ENCODE data around the gene FYCO1.

FYCO1 gene

DNA sequence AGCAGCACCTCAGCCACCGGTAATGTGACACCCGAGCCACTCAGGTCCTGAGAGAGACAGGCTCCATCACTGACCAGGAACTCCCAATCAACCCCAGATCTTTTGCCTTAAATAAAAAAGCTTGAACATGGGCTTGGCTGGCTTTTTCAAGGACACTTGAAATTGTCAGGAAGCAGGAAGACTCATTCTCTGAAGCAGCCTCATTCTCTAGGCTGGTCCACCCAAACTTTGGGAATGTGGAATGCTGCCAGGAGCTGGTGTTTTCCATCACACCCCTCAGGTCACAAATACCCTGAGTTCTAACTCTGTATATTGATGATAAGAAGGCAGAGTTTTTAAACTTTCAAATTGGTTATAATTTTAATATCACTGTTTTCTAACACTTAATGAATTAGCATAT, 35.3 kb downstream of the FYCO1 start:
- DNase-seq, result no peak

DNA sequence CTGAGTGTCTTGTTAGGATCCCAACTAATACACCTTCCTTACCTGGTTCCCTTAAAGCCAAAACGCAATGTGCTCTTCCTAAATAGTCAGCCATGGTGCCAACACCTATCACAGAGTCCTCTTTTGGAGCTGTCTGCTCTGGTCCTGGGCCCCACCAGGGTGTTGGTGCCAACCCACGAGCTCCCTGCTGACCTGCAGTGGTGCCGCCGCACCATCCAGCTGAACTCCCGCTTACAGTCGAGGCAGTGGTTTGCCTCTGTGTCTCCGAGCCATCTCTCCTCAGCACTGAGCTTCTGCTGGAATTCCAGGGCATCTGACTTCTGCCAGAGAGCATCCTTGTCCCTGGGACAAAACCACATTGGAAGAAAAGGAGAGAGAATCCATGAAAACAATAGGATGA, 36.4 kb downstream of the FYCO1 start:
- no peak for DNase-seq

DNA sequence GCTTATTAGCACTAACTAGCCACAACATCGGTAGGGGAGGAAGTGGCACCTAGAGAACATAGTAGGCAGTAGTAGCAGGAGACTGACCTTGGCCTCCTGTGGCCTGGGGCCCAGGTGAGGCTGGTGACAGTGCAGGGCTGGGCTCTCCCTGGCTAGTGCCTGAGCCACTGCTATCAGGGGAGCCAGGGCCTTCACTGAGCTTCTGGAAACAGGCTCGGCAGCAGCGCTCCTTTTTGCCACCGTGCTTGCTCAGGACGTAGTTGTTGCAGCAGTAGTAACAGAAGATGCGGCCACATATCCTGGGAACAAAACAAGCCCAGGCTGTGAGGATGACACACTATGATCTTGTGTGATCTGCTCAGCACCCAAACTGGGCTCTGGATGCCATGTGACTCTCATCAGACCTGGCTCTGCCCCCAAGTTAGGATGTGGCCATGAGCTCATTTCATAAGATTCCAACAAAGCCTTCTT, 37.3 kb downstream of the FYCO1 start:
- DNase-seq, result no peak

GRCh38 chr3:45957586-45957985, 38.0 kb downstream of the FYCO1 start:
- no peak for DNase-seq

- DNase-seq, result no peak
Measured at GRCh38 chr3:45955706-45956105, 39.9 kb downstream of the FYCO1 start.

DNA sequence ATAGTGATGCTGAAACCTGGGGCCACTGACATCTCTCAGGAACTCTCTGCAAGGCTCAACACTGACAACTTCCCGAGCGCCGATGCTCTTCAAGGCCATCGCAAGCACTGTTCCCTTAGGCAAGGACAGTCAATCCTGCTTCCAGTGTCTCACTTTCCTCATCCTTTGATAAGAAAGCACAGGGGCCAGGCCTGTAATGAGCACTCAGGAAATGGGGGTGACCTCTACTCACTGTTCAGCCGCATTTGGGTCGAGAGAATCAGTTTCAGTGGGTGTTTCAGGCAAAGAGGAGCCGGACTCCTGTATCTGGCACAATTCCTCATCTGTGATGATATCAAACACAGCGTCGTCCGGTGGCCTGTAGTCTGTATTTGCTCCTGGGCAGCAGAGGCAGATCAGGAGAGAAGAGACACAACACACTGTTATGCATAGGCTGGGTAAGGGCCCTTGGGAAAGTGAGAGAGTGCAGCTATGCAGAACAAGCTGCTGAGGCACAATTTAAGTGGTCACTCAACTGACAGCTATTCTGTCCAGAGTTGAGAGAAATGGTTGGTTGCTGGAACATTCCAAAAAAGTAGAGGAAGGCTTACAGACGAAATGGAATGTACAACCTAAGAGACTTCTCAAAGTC, 40.5 kb downstream of the FYCO1 start:
- no peak for DNase-seq

DNA sequence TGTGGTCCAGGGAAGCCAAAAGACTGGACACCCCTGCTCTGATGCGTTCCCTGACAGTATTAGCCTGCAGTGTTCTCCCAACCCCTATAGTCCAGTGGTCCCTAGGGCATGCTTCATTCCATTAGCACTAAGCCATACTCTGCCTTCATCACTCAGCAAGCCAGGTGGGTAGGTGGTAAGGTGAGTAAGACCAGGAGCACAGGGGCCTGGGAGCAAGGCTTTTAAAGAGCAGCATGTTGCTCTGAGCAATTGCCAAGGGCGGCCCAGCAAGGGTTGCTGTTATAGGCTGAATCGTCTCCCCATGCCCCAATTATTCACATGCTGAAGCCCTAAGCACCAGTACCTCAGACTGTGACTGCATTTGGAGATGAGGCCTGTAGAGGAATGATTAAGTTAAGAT, 41.3 kb downstream of the FYCO1 start:
- DNase-seq, result no peak

DNA sequence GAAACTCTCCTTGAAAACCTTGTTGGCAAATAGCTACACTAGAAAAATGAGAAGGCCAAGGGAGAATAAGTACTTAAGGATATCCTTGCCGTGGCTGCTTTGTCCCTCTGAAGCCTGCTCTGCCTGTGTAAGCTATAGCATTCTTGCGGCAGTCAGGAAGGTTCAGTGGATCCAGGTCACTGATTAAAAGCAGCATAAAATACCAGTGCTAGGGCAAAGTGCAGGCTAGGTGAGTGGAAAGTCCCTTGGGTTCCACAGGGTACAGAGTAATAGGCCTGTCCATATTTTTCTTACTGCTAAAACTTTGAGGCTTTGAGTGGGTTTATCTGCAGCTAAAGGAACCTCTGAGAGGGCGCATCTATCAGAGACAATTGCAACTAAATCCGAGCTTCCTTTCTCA, 42.1 kb downstream of the FYCO1 start:
- no peak for DNase-seq

GRCh38 chr3:45952456-45952855, 43.2 kb downstream of the FYCO1 start:
- DNase-seq, result no peak

- DNase-seq, result no peak
Measured at GRCh38 chr3:45951946-45952345, 43.7 kb downstream of the FYCO1 start.

- DNase-seq, result peak; percentile 23
Measured at GRCh38 chr3:45950686-45951600, 44.7 kb downstream of the FYCO1 start.

DNA sequence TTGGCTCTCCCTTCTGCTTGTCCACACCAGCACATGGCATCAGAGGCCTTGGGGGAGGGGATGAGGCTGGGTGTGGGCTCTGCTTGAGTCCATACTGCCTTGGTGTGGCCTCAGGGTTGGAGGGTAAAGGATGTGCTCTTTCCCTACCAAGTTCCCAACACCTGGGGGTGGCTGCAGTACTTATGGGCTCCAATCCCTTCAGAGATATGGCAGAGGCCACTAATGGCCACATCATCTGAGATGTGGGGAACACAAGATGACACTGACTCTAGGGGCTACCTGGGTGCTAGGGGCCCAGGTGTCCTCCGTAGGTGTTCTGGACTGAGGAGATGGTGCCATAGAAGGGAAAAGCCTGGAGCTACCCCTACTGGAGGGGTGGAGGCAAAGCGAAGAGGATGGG, 45.5 kb downstream of the FYCO1 start:
- no peak for DNase-seq

DNA sequence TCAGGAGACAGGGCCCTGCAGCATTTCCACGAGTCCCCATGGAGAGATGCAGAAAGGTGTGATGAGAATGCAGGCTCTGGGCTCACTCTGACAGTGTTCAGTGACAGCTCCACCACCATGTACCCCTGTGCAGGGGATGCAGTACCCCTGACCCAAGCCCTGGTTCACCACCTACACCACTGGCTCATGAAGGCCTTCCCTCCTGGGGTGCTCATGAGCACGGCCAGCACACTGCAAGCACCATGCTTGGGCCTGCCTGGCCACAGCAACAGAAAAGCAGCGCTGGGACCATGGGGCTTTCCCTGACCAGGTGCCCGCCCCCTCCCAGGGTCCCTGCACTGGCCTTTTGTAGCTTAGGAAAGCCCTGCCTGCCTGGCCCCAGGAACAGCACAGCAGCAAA, 46.2 kb downstream of the FYCO1 start:
- DNase-seq, result no peak

DNA sequence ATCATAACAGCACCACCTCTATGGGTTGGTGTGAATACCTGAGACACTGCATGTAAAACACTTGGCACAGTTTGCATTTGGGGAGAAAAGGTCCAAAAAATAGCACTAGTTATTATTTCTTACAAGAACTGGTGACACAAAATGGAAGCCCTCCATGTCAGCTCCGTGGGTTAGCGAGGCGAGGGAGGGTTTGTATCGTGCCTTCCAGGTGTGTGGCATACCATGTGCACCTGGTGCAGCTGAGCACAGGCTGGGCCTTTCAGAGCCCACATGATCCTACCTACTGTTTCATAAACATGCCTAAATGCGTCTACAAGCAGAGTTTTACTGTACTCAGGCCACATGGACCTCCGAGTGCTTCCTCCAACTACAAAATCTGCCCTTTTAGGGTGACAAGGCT, 46.7 kb downstream of the FYCO1 start:
- no peak for DNase-seq

- no peak for DNase-seq
Measured at GRCh38 chr3:45948311-45948781, 47.3 kb downstream of the FYCO1 start.

DNA sequence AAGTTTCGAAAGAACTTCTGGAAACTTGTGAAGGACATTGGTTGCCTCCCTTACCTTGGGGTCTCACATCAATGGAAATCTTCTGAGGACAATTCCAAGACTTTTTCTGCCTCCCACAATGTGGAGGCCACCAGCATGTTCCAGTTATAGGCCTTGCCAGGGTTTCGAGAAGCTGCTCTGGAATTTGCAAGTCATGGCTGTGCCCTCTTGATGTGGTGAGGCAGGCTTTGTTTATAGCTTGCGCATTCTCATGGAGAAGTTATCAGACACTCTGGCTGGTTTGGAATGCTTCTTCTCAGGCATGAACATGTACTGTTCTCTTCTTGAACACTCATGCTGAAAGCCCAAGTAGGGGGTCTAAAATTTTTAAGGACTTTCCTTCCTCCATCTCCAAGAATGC, 48.3 kb downstream of the FYCO1 start:
- DNase-seq, result no peak

DNA sequence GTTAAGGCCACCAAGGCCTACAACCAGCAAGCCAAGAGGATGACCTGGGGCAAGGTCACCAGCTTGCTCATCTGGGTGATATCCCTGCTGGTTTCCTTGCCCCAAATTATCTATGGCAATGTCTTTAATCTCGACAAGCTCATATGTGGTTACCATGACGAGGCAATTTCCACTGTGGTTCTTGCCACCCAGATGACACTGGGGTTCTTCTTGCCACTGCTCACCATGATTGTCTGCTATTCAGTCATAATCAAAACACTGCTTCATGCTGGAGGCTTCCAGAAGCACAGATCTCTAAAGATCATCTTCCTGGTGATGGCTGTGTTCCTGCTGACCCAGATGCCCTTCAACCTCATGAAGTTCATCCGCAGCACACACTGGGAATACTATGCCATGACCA, 48.7 kb downstream of the FYCO1 start:
- no peak for DNase-seq

DNA sequence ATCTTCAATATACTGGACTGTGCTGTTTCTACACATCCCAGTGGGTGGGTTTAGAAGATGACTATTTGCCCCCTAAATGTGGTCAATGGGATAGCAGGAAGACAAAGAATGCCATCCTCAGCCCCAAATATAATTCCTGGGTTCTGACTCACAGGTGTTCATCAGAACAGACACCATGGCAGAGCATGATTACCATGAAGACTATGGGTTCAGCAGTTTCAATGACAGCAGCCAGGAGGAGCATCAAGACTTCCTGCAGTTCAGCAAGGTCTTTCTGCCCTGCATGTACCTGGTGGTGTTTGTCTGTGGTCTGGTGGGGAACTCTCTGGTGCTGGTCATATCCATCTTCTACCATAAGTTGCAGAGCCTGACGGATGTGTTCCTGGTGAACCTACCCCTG, 49.3 kb downstream of the FYCO1 start:
- no peak for DNase-seq

DNA sequence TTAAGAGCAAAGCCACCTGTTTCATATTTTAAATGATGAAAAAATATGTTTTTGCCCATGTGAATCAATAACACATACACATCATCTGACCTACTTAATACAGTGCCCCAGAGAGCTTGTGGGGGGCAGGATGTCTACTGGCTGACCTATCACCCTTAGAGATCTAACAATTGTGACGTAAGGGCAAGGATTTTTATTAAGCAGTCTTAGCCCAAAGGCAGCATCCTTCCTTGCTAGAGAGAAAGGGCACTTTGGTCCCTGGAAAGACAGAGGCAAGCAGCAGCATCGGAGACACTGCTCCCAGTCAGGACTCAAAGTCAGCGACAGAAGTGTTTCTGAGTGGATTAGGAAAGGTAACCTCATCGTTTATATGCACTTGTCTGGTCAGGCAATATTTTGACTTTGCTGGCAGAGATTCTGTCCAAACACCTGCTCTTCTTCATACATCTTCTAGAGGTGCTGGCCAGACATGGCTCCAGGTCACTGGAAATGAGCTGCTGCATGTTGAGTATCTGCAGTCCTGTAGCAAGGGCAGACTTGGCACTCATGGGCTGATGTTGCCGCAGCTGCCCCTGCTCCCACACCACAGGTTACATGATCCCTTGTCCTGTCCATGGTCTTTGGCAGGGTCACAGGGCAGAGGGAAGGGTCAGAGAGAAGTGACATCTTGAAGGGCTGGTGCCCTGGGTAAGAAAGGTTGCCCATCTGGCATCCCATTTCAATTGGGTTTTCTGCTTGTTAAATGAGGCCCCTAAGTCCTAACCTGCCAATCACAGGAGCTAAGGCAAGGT, 50.6 kb downstream of the FYCO1 start:
- no peak for DNase-seq

DNA sequence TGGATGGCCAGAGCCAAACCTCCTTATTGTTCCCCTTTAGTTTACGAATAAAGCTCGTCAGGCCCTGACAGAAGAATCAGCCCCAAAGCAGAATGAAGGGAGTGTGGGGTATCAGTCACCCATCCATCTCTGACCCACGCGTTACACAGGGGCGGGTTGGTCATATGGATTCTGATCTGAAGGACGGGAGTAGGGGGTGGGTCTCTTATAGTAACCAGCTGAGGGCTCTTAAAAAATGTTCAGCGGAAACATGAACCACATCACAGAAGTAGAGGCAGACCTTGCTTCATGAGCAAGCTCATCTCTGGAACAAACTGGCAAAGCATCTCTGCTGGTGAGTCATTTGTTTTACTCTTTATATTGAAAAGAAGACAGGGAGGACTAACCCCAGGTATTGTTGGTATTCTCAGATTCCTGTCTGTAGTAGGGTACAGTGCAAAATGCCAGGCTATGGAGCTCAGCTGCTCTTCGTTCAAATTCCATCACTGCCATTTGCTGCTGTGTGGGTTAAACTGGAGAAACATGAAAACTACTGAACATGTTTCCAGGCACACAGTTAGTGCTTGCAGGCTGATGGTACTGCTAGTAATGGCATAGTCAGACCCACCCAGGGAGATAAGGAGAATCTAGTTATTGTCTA, 52.3 kb downstream of the FYCO1 start, which contains the start of gene CXCR6:
TSS of gene CXCR6 (plus strand) at position 258 of the 640 bp plus-strand sequence. CDS start 3,018 bp downstream, outside the sequence.
- no peak for DNase-seq

- DNase-seq, result no peak
Measured at GRCh38 chr3:45942051-45942825, 53.4 kb downstream of the FYCO1 start.

Data from T-helper 9 cell (primary cell).